HEK293 (cell line): ENCODE measurements around the gene RBM20.

ENCODE experiments used
- HOXD13 ChIP-seq: sonication (generic); formaldehyde crosslinking; IDR thresholded peaks from 2 replicates; pipeline ENCODE4 v1.8.0; 2022; ENCODE audit warnings: missing genetic modification reagents, borderline replicate concordance
- MYNN ChIP-seq: fragments of 450-650 bp; formaldehyde crosslinking; IDR thresholded peaks from 2 replicates; pipeline ENCODE4 v1.5.1; 2016; ENCODE audit warnings: missing biosample characterization, missing genetic modification characterization, borderline replicate concordance
- MZF1 ChIP-seq: fragments of 450-650 bp; formaldehyde crosslinking; IDR thresholded peaks from 2 replicates; pipeline ENCODE4 v1.5.1; 2017; ENCODE audit warnings: missing biosample characterization, missing genetic modification characterization, borderline replicate concordance
- SETDB1 ChIP-seq: IDR thresholded peaks from one replicate; pipeline ENCODE4 v1.6.1; 2017; ENCODE audit warnings: mild to moderate bottlenecking, low read length, moderate library complexity, mixed read lengths; ENCODE audit not compliant: insufficient read length
- SP3 ChIP-seq: fragments of 450-650 bp; formaldehyde crosslinking; IDR thresholded peaks from 2 replicates; pipeline ENCODE4 v1.5.1; 2016; ENCODE audit warnings: missing biosample characterization, missing genetic modification characterization
- ZBTB17 ChIP-seq: fragments of 450-650 bp; formaldehyde crosslinking; IDR thresholded peaks from 2 replicates; pipeline ENCODE4 v1.5.1; 2016; ENCODE audit warnings: missing biosample characterization, missing genetic modification characterization
- ZBTB21 ChIP-seq: fragments of 450-650 bp; formaldehyde crosslinking; IDR thresholded peaks from 2 replicates; pipeline ENCODE4 v1.5.1; 2017; ENCODE audit warnings: missing biosample characterization, missing genetic modification characterization
- ZNF157 ChIP-seq: fragments of 450-650 bp; formaldehyde crosslinking; IDR thresholded peaks from 2 replicates; pipeline ENCODE4 v1.5.1; 2016; ENCODE audit warnings: missing biosample characterization, missing genetic modification characterization
- ZNF2 ChIP-seq: fragments of 450-650 bp; formaldehyde crosslinking; IDR thresholded peaks from 2 replicates; pipeline ENCODE4 v1.5.1; 2016; ENCODE audit warnings: missing biosample characterization, missing genetic modification characterization
- ZNF350 ChIP-seq: fragments of 450-650 bp; formaldehyde crosslinking; IDR thresholded peaks from 2 replicates; pipeline ENCODE4 v1.5.0; 2017; ENCODE audit warnings: missing biosample characterization, mild to moderate bottlenecking, missing genetic modification characterization
- ZNF48 ChIP-seq: fragments of 450-650 bp; formaldehyde crosslinking; IDR thresholded peaks from 2 replicates; pipeline ENCODE4 v1.5.1; 2016; ENCODE audit warnings: missing biosample characterization, missing genetic modification characterization
- ZNF560 ChIP-seq: fragments of 450-650 bp; formaldehyde crosslinking; IDR thresholded peaks from 2 replicates; pipeline ENCODE4 v1.5.1; 2017; ENCODE audit warnings: missing biosample characterization, missing genetic modification characterization, borderline replicate concordance
- ZNF610 ChIP-seq: fragments of 450-650 bp; formaldehyde crosslinking; IDR thresholded peaks from 2 replicates; pipeline ENCODE4 v1.5.1; 2016; ENCODE audit warnings: missing biosample characterization, missing genetic modification characterization, borderline replicate concordance
- ZNF624 ChIP-seq: fragments of 450-650 bp; formaldehyde crosslinking; IDR thresholded peaks from 2 replicates; pipeline ENCODE4 v1.5.1; 2017; ENCODE audit warnings: missing biosample characterization, missing genetic modification characterization
- ZNF664 ChIP-seq: fragments of 450-650 bp; formaldehyde crosslinking; IDR thresholded peaks from 2 replicates; pipeline ENCODE4 v1.5.1; 2016; ENCODE audit warnings: missing biosample characterization, missing genetic modification characterization
- ZNF768 ChIP-seq: fragments of 450-650 bp; formaldehyde crosslinking; IDR thresholded peaks from 2 replicates; pipeline ENCODE4 v1.5.1; 2018; ENCODE audit warnings: missing biosample characterization, mild to moderate bottlenecking, missing genetic modification characterization
- ZNF776 ChIP-seq: fragments of 450-650 bp; formaldehyde crosslinking; IDR thresholded peaks from 2 replicates; pipeline ENCODE4 v1.5.0; 2017; ENCODE audit warnings: missing biosample characterization, missing genetic modification characterization, borderline replicate concordance
- ZNF777 ChIP-seq: fragments of 450-650 bp; formaldehyde crosslinking; IDR thresholded peaks from 2 replicates; pipeline ENCODE4 v1.5.1; 2017; ENCODE audit warnings: missing biosample characterization, missing genetic modification characterization, borderline replicate concordance
- ZNF830 ChIP-seq: fragments of 450-650 bp; IDR thresholded peaks from 2 replicates; pipeline ENCODE4 v1.5.0; 2018; ENCODE audit warnings: missing biosample characterization, missing genetic modification characterization, low read depth, mild to moderate bottlenecking, moderate library complexity
- TF ChIP-seq, protein P1 (sequence below): sonication (generic); formaldehyde crosslinking; IDR thresholded peaks from 2 replicates; pipeline ENCODE4 v1.8.1; 2022; ENCODE audit warnings: mild to moderate bottlenecking, moderate library complexity, missing genetic modification reagents
- TF ChIP-seq, protein P2 (sequence below): fragments of 450-650 bp; formaldehyde crosslinking; IDR thresholded peaks from 2 replicates; pipeline ENCODE4 v1.5.1; 2016; ENCODE audit warnings: missing biosample characterization, missing genetic modification characterization
- TF ChIP-seq, protein P3 (sequence below): fragments of 450-650 bp; formaldehyde crosslinking; IDR thresholded peaks from 2 replicates; pipeline ENCODE4 v1.5.1; 2017; ENCODE audit warnings: missing biosample characterization, missing genetic modification characterization
- TF ChIP-seq, protein P4 (sequence below): fragments of 450-650 bp; formaldehyde crosslinking; IDR thresholded peaks from 2 replicates; pipeline ENCODE4 v1.5.1; 2016; ENCODE audit warnings: missing biosample characterization, missing genetic modification characterization
- TF ChIP-seq, protein P5 (sequence below): IDR thresholded peaks from 2 replicates; pipeline ENCODE4 v1.6.1; 2011; ENCODE audit warnings: mild to moderate bottlenecking, low read depth, low read length, borderline replicate concordance
- TF ChIP-seq, protein P6 (sequence below): fragments of 450-650 bp; formaldehyde crosslinking; IDR thresholded peaks from 2 replicates; pipeline ENCODE4 v1.5.1; 2016; ENCODE audit warnings: missing biosample characterization, missing genetic modification characterization
- TF ChIP-seq, protein P7 (sequence below): fragments of 450-650 bp; formaldehyde crosslinking; IDR thresholded peaks from 2 replicates; pipeline ENCODE4 v1.5.1; 2016; ENCODE audit warnings: missing biosample characterization, missing genetic modification characterization

The RBM20 gene

DNA sequence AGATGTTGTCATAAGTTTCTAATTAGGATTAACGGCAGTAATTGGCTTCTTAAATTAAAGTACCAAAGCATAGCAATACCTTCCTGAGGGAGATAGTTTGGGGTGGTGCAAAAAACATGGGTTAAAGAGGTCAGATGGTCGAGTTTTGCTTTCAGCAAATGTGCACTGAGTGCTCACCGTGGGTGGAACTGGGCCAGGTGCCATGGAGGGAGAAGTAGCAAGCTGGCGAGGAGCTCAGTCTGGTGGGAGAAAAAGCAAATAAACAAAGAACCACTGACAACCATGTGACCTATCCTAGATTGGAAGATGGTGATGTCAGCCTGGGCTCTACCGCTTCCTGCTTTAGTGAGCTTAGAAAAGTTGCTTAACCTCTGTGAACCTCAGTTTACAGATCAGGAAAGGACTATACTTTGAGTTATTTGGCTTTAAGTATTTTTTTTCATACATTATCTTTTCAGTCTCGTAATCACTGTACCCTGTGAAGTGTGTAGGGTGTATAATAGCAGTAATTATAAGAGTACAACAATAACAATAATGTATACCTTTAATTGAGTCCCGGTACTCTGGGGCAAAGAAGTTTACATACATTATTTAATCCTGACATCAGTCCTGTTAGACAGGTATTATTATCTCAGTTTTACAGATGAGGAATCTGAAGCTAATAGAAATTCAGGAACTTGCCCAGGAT is 158.6 kb downstream of the RBM20 start (continued):
- TF ChIP-seq, protein P1, sequence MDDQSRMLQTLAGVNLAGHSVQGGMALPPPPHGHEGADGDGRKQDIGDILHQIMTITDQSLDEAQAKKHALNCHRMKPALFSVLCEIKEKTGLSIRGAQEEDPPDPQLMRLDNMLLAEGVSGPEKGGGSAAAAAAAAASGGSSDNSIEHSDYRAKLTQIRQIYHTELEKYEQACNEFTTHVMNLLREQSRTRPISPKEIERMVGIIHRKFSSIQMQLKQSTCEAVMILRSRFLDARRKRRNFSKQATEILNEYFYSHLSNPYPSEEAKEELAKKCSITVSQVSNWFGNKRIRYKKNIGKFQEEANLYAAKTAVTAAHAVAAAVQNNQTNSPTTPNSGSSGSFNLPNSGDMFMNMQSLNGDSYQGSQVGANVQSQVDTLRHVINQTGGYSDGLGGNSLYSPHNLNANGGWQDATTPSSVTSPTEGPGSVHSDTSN (CRISPR knock-in tag) = no peak
- peak; percentile 80 for TF ChIP-seq ZNF664 (tag by site-specific recombination)
- peak; percentile 92 for TF ChIP-seq ZBTB17 (tag by site-specific recombination)
- no peak for TF ChIP-seq ZNF157 (tag by site-specific recombination)
- no peak for TF ChIP-seq SETDB1
- TF ChIP-seq ZNF624 (tag by site-specific recombination) = no peak
- peak; percentile 55; the same call in 1 of the 2 replicates for TF ChIP-seq ZBTB21 (tag by site-specific recombination)
- peak; percentile 73; the same call in 1 of the 2 replicates for TF ChIP-seq MZF1
- no peak for TF ChIP-seq ZNF830 (tag by site-specific recombination)
- TF ChIP-seq HOXD13 = no peak
- no peak for TF ChIP-seq ZNF776
- TF ChIP-seq, protein P2, sequence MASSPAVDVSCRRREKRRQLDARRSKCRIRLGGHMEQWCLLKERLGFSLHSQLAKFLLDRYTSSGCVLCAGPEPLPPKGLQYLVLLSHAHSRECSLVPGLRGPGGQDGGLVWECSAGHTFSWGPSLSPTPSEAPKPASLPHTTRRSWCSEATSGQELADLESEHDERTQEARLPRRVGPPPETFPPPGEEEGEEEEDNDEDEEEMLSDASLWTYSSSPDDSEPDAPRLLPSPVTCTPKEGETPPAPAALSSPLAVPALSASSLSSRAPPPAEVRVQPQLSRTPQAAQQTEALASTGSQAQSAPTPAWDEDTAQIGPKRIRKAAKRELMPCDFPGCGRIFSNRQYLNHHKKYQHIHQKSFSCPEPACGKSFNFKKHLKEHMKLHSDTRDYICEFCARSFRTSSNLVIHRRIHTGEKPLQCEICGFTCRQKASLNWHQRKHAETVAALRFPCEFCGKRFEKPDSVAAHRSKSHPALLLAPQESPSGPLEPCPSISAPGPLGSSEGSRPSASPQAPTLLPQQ (tag by site-specific recombination) = peak; percentile 57
- TF ChIP-seq, protein P3, sequence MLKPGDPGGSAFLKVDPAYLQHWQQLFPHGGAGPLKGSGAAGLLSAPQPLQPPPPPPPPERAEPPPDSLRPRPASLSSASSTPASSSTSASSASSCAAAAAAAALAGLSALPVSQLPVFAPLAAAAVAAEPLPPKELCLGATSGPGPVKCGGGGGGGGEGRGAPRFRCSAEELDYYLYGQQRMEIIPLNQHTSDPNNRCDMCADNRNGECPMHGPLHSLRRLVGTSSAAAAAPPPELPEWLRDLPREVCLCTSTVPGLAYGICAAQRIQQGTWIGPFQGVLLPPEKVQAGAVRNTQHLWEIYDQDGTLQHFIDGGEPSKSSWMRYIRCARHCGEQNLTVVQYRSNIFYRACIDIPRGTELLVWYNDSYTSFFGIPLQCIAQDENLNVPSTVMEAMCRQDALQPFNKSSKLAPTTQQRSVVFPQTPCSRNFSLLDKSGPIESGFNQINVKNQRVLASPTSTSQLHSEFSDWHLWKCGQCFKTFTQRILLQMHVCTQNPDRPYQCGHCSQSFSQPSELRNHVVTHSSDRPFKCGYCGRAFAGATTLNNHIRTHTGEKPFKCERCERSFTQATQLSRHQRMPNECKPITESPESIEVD (tag by site-specific recombination) = peak; percentile 88
- TF ChIP-seq, protein P4, sequence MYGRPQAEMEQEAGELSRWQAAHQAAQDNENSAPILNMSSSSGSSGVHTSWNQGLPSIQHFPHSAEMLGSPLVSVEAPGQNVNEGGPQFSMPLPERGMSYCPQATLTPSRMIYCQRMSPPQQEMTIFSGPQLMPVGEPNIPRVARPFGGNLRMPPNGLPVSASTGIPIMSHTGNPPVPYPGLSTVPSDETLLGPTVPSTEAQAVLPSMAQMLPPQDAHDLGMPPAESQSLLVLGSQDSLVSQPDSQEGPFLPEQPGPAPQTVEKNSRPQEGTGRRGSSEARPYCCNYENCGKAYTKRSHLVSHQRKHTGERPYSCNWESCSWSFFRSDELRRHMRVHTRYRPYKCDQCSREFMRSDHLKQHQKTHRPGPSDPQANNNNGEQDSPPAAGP = 0 out of 2 replicates have a peak, but pooled peaks have one; percentile 58
- TF ChIP-seq ZNF777 (tag by site-specific recombination) = no peak
- TF ChIP-seq, protein P5, sequence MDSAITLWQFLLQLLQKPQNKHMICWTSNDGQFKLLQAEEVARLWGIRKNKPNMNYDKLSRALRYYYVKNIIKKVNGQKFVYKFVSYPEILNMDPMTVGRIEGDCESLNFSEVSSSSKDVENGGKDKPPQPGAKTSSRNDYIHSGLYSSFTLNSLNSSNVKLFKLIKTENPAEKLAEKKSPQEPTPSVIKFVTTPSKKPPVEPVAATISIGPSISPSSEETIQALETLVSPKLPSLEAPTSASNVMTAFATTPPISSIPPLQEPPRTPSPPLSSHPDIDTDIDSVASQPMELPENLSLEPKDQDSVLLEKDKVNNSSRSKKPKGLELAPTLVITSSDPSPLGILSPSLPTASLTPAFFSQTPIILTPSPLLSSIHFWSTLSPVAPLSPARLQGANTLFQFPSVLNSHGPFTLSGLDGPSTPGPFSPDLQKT = no peak
- TF ChIP-seq, protein P6, sequence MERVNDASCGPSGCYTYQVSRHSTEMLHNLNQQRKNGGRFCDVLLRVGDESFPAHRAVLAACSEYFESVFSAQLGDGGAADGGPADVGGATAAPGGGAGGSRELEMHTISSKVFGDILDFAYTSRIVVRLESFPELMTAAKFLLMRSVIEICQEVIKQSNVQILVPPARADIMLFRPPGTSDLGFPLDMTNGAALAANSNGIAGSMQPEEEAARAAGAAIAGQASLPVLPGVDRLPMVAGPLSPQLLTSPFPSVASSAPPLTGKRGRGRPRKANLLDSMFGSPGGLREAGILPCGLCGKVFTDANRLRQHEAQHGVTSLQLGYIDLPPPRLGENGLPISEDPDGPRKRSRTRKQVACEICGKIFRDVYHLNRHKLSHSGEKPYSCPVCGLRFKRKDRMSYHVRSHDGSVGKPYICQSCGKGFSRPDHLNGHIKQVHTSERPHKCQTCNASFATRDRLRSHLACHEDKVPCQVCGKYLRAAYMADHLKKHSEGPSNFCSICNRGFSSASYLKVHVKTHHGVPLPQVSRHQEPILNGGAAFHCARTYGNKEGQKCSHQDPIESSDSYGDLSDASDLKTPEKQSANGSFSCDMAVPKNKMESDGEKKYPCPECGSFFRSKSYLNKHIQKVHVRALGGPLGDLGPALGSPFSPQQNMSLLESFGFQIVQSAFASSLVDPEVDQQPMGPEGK (tag by site-specific recombination) = peak; percentile 78
- no peak for TF ChIP-seq ZNF2 (tag by site-specific recombination)
- TF ChIP-seq ZNF48 (tag by site-specific recombination) = no peak
- 0 out of 2 replicates have a peak, but pooled peaks have one; percentile 27 for TF ChIP-seq SP3 (tag by site-specific recombination)
- no peak for TF ChIP-seq MYNN
- TF ChIP-seq, protein P7, sequence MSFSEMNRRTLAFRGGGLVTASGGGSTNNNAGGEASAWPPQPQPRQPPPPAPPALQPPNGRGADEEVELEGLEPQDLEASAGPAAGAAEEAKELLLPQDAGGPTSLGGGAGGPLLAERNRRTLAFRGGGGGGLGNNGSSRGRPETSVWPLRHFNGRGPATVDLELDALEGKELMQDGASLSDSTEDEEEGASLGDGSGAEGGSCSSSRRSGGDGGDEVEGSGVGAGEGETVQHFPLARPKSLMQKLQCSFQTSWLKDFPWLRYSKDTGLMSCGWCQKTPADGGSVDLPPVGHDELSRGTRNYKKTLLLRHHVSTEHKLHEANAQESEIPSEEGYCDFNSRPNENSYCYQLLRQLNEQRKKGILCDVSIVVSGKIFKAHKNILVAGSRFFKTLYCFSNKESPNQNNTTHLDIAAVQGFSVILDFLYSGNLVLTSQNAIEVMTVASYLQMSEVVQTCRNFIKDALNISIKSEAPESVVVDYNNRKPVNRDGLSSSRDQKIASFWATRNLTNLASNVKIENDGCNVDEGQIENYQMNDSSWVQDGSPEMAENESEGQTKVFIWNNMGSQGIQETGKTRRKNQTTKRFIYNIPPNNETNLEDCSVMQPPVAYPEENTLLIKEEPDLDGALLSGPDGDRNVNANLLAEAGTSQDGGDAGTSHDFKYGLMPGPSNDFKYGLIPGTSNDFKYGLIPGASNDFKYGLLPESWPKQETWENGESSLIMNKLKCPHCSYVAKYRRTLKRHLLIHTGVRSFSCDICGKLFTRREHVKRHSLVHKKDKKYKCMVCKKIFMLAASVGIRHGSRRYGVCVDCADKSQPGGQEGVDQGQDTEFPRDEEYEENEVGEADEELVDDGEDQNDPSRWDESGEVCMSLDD (tag by site-specific recombination) = no peak
- no peak for TF ChIP-seq ZNF768
- no peak for TF ChIP-seq ZNF350 (tag by site-specific recombination)
- TF ChIP-seq ZNF610 (tag by site-specific recombination) = no peak
- TF ChIP-seq ZNF560 = no peak
